Body of pancreas (tissue), 4 donors: ENCODE data around the gene NELFA. TPM values are rescaled to one million over a fixed set of nuclear protein-coding genes. Genes with fewer than 3 reads are reported as not detected.

Experiments used
- ATAC-seq: fragments of 150-250 bp; one replicate; pipeline ENCODE4 v1.9.1; 2016
- DNase-seq, 4 donors: peaks; one replicate each; pipeline ENCODE4 v3.0.0-alpha.2; 2019
- H3K27ac ChIP-seq, 4 donors: fragments of 200-600 bp; sonication (generic); 1 replicate in 3 of 4; 2 replicates in 1 of 4; pipeline versions ENCODE4 v1.5.1 to v1.6.1; 2016 to 2019; ENCODE audit warnings: mild to moderate bottlenecking in 1 of 4, mixed read lengths in 1 of 4, moderate library complexity in 1 of 4
- H3K27me3 ChIP-seq, 2 donors: fragments of 200-600 bp; sonication (generic); one replicate each; pipeline ENCODE4 v1.6.0; 2016; ENCODE audit warnings: mild to moderate bottlenecking in 1 of 2
- H3K36me3 ChIP-seq, 2 donors: fragments of 200-600 bp; sonication (generic); replicated peaks in 1 of 2; 2 replicates each; pipeline ENCODE4 v1.5.1; 2016; ENCODE audit warnings: low read depth in 2 of 2; ENCODE audit not compliant: insufficient read depth in 1 of 2
- H3K4me1 ChIP-seq: fragments of 200-600 bp; sonication (generic); one replicate; pipeline ENCODE4 v1.6.0; 2016
- H3K4me3 ChIP-seq, 2 donors: fragments of 200-600 bp; sonication (generic); 1 replicate in 1 of 2; 2 replicates in 1 of 2; pipeline ENCODE4 v1.5.1; 2016 to 2019
- H3K9me3 ChIP-seq, 3 donors: fragments of 200-600 bp; sonication (generic); 1 replicate in 2 of 3; 2 replicates in 1 of 3; pipeline ENCODE4 v1.5.1; 2016
- POLR2A ChIP-seq, 3 donors: fragments of 450-650 bp; IDR thresholded peaks; one replicate each; pipeline ENCODE4 v1.6.1; 2016; ENCODE audit warnings: antibody characterized with exemption in 3 of 3, mild to moderate bottlenecking in 2 of 3
- WGBS, 2 donors: methylation state at CpG; one replicate each; pipeline ENCODE4 v1.1.5; 2017; 5-methylcytosine and 5-hydroxymethylcytosine counted together
- intact Hi-C: fragments of 100-400 bp; cut with DNase I; formaldehyde crosslinking; loops from one replicate; pipeline ENCODE4 v1.15.1; 2023
- total RNA-seq, 2 donors: library from RNA; depleted of rRNA; stranded (reverse); fragments of >200 nt; gene quantifications; one replicate each; pipeline ENCODE4 v1.1.0, GENCODE V29; 2016
- TF ChIP-seq, protein P1 (sequence below), 7 experiments: fragments of 450-650 bp in 4 of 7; fragments of 200-600 bp in 3 of 7; sonication (generic) in 3 of 7; IDR thresholded peaks; one replicate each; pipeline ENCODE4 v1.5.1; 2016 to 2019; ENCODE audit warnings: antibody characterized with exemption in 7 of 7

The NELFA gene
- total RNA-seq, 2 donors from 2014 or later: 19.7 to 74.5 TPM

DNA sequence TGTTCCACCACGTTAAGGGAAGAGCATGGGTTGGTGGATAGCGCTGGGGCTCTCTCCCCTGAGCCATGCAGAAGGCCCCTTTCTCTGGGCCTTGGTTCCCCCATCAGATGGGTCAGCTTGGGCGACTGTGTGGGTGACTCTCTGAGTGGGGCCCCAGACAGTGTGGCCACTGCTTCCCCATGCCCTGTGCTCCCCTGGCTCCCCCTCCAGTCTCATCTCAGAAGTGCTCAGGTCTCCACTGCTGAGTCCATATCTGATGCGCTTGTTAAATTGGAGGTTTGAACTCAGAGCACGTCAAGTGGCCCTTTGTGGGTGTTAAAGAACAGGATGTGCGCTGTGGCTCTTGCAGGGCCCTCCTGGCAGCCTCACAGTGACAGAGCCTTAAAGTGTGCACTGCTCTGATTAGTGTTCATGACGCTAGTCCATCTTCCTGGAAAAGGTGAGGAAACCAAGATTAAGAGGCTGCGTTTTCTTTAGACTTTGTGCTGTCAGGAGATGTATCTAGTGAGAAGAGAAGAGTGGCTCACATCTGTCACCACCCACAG is 59.8 kb downstream of the NELFA start:
- H3K27ac ChIP-seq: no peak overlapping the region
- no peaks in the 10 kb centered on the region for H3K36me3 ChIP-seq
- no peak for TF ChIP-seq POLR2A (IDR thresholded peaks at IDR 0.05)
- TF ChIP-seq, protein P1, sequence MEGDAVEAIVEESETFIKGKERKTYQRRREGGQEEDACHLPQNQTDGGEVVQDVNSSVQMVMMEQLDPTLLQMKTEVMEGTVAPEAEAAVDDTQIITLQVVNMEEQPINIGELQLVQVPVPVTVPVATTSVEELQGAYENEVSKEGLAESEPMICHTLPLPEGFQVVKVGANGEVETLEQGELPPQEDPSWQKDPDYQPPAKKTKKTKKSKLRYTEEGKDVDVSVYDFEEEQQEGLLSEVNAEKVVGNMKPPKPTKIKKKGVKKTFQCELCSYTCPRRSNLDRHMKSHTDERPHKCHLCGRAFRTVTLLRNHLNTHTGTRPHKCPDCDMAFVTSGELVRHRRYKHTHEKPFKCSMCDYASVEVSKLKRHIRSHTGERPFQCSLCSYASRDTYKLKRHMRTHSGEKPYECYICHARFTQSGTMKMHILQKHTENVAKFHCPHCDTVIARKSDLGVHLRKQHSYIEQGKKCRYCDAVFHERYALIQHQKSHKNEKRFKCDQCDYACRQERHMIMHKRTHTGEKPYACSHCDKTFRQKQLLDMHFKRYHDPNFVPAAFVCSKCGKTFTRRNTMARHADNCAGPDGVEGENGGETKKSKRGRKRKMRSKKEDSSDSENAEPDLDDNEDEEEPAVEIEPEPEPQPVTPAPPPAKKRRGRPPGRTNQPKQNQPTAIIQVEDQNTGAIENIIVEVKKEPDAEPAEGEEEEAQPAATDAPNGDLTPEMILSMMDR (IDR thresholded peaks at IDR 0.05): no peak
- no peak for DNase-seq
- 87 to 88% methylated on average over 8 of the region's 8 CpGs for WGBS, 2 donors
- H3K4me1 ChIP-seq: peaks cover 12% of the 10 kb centered on the region
- no peaks in the 10 kb centered on the region for H3K9me3 ChIP-seq
- H3K4me3 ChIP-seq: no peak overlapping the region
- ATAC-seq: no peak
- H3K27me3 ChIP-seq: no peaks in the 10 kb centered on the region
- intact Hi-C loops: no loop called here

DNA sequence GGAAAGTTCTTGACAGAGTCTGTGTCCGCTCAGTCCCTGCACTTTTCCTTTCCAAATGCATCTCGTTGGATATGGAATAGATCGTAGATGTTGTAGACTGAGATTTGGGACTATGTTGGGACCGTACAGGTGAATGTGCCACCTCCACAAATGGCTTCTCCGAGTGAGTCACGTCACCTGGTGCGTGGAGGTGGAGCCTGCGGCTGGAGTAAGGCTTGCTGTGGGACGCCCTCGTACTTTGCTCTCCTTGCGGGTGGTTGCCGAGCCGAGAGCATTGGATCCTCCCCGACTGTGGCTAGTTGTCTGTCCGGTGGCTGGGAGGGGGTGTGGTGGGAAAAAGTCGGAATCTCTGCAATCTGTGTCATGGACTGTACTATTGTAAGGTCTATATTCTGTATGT is 60.5 kb downstream of the NELFA start:
- no peak overlapping the region for H3K27ac ChIP-seq
- DNase-seq (no peak), ATAC-seq (no peak)
- intact Hi-C loops: no loop called here
- WGBS, 2 donors: 91 to 92% methylated on average over 16 of the region's 16 CpGs
- H3K4me1 ChIP-seq: peaks cover 8% of the 10 kb centered on the region
- H3K9me3 ChIP-seq: no peaks in the 10 kb centered on the region
- H3K4me3 ChIP-seq: no peak overlapping the region
- H3K27me3 ChIP-seq: no peaks in the 10 kb centered on the region
- H3K36me3 ChIP-seq: no peaks in the 10 kb centered on the region
- TF ChIP-seq, protein P1 (IDR thresholded peaks at IDR 0.05): no peak
- no peak for TF ChIP-seq POLR2A (IDR thresholded peaks at IDR 0.05)

DNA sequence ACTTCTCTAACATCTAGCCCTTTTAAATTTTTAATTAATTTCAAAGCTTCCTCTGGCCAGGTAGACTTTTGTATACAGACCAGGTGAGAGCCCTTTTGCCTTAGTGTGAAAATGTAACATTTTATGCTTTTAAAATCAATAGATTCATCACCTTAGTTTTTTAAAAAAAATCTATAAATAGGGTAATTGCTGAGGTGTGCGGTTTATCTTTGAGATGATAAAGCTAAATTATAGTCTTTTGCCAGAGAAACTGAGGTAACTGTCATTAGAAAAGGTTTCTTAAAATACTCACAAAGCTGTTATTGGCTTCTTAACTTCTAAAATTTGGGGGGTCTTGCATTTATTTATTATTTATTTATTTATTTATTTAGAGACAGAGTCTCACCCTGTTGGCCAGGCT is 62.9 kb downstream of the NELFA start:
- DNase-seq: no peak
- no peak for ATAC-seq
- no peaks in the 10 kb centered on the region for H3K27me3 ChIP-seq
- intact Hi-C loops: no loop called here
- H3K36me3 ChIP-seq: peaks cover 0 to 6% of the 10 kb centered on the region in 2 donors
- H3K4me3 ChIP-seq: no peak overlapping the region
- TF ChIP-seq, protein P1 (IDR thresholded peaks at IDR 0.05): no peak
- no peak for TF ChIP-seq POLR2A (IDR thresholded peaks at IDR 0.05)
- H3K4me1 ChIP-seq: no peaks in the 10 kb centered on the region
- WGBS, 2 donors: 93 to 98% methylated on average over 1 of the region's 1 CpG
- H3K27ac ChIP-seq: no peak overlapping the region
- no peaks in the 10 kb centered on the region for H3K9me3 ChIP-seq

DNA sequence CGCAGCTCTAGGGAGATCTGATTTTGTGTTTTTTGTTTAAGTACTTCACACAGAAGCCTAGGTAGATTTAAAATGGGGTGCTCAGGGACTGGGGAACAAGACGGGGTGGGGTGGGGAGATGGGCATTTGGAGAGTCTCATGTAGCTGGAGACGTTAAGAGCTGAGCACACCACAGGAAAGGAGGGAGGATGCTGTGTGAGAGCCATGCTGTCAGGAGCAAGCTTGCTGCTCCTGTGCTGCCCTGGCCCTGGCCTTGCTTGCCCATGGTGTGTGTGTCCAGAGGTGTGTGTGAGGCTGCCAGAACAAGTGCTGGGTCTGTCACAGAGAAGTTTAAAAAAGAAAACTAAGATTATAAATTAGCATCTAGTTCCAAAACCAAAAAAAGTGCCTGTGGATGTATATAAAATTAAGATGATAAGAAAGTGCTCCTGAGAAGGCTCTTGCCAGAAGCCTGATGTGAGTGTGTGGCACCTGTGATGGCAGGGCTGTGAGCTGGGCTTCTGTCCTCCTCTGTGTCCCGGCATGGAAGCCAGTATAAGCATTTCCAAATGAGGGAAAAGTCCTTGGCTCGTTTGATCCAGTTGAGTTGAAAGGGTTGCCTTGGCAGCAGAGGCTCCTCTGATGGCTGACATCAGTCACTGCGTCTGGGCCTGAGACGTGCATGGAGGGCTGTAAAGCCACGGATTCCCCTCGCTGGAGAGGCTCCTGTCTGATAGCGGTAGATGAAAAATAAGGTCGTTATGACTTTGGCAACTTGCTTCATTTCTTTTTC is 63.5 kb downstream of the NELFA start:
- Histone ChIP-seq H3K27ac (no peak overlapping the region), H3K36me3 (peaks cover 0 to 6% of the 10 kb centered on the region in 2 donors), H3K9me3 (no peaks in the 10 kb centered on the region), H3K4me1 (peaks cover 6% of the 10 kb centered on the region), H3K27me3 (no peaks in the 10 kb centered on the region), H3K4me3 (no peak overlapping the region)
- TF ChIP-seq POLR2A (IDR thresholded peaks at IDR 0.05): no peak
- TF ChIP-seq, protein P1 (IDR thresholded peaks at IDR 0.05): no peak
- intact Hi-C loops: no loop called here
- ATAC-seq (no peak), DNase-seq (no peak)
- 74 to 81% methylated on average over 11 of the region's 11 CpGs for WGBS, 2 donors

DNA sequence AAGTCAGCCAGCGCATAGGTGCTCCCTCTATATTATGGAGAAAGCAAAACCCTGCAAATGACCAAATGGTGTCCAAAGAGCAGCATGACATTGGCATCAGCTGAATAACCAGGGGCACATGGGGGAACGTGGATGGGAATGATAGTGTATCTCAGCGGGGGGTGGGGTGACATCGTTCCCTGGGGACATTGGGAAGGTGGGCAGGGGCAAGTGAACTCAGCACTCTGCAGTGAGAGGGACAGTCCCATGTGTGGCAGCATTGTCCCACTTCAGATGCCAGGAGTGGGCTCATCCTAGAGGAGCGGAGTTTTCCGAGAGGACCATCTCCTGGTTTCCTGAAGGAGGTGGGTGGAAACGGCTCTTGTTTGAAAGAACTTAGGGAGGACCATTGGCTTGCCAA is 64.8 kb downstream of the NELFA start:
- Histone ChIP-seq H3K9me3 (no peaks in the 10 kb centered on the region), H3K27ac (no peak overlapping the region), H3K36me3 (peaks cover 0 to 6% of the 10 kb centered on the region in 2 donors), H3K4me3 (no peak overlapping the region), H3K27me3 (no peaks in the 10 kb centered on the region), H3K4me1 (peaks cover 18% of the 10 kb centered on the region)
- 93 to 97% methylated on average over 7 of the region's 7 CpGs for WGBS, 2 donors
- intact Hi-C loops: no loop called here
- ATAC-seq: no peak
- TF ChIP-seq, protein P1 (IDR thresholded peaks at IDR 0.05): no peak
- TF ChIP-seq POLR2A (IDR thresholded peaks at IDR 0.05): no peak
- no peak for DNase-seq
